ENCODE results near the gene CD27. TPM values are rescaled to one million over a fixed set of nuclear protein-coding genes. Genes with fewer than 3 reads are reported as not detected.
"Not testable (repeated sequence)": the region's sequence is repeated elsewhere in the genome, so short reads cannot be mapped to it uniquely, and the experiment has no call there.

CD27 gene
- total RNA-seq, 1 experiment from 2014 or later, result 0.12 TPM

- no peak for DNase-seq
- no peaks in the 10 kb centered on the region for H3K27me3 ChIP-seq
- no peaks in the 10 kb centered on the region for H3K36me3 ChIP-seq
- no peaks in the 10 kb centered on the region for H3K9me3 ChIP-seq (replicated peaks)
- no peak overlapping the region for H3K27ac ChIP-seq
- H3K4me3 ChIP-seq, result no peak overlapping the region
- H3K4me1 ChIP-seq, result peaks cover 14% of the 10 kb centered on the region
Measured at GRCh38 chr12:6426882-6427671, 17.7 kb upstream of the CD27 start.

- H3K4me1 ChIP-seq, result peaks cover 19% of the 10 kb centered on the region
- not testable (repeated sequence) for H3K27me3 ChIP-seq; H3K36me3 ChIP-seq; H3K9me3 ChIP-seq (replicated peaks); DNase-seq; H3K4me3 ChIP-seq; H3K27ac ChIP-seq
Measured at GRCh38 chr12:6427796-6428195, 17.0 kb upstream of the CD27 start.

GRCh38 chr12:6428326-6428725 lies 16.4 kb upstream of the CD27 start:
- Histone ChIP-seq H3K27me3 (no peaks in the 10 kb centered on the region), H3K36me3 (no peaks in the 10 kb centered on the region), H3K4me1 (peaks cover 20% of the 10 kb centered on the region), H3K27ac (no peak overlapping the region), H3K4me3 (no peak overlapping the region), H3K9me3 (replicated peaks) (no peaks in the 10 kb centered on the region)
- no peak for DNase-seq

GRCh38 chr12:6430124-6430989 lies 14.4 kb upstream of the CD27 start:
- H3K4me1 ChIP-seq, result peaks cover 20% of the 10 kb centered on the region
- H3K4me3 ChIP-seq, result peak overlapping the region; percentile 40
- H3K27ac ChIP-seq, result no peak overlapping the region
- peak; percentile 51 to 67 for DNase-seq
- H3K9me3 ChIP-seq (replicated peaks), result no peaks in the 10 kb centered on the region
- no peaks in the 10 kb centered on the region for H3K36me3 ChIP-seq
- H3K27me3 ChIP-seq, result no peaks in the 10 kb centered on the region

- Histone ChIP-seq H3K27me3 (no peaks in the 10 kb centered on the region), H3K9me3 (replicated peaks) (no peaks in the 10 kb centered on the region), H3K36me3 (no peaks in the 10 kb centered on the region), H3K4me1 (peaks cover 20% of the 10 kb centered on the region), H3K27ac (no peak overlapping the region), H3K4me3 (no peak overlapping the region)
- DNase-seq, result no peak
Measured at GRCh38 chr12:6432991-6433390, 11.8 kb upstream of the CD27 start.

GRCh38 chr12:6434205-6435140 lies 10.3 kb upstream of the CD27 start:
- Histone ChIP-seq H3K27ac (no peak overlapping the region), H3K36me3 (no peaks in the 10 kb centered on the region), H3K9me3 (replicated peaks) (no peaks in the 10 kb centered on the region), H3K27me3 (no peaks in the 10 kb centered on the region), H3K4me3 (no peak overlapping the region), H3K4me1 (peaks cover 33% of the 10 kb centered on the region)
- peak in 1 of 2 experiments; percentile 35 for DNase-seq

- no peak overlapping the region for H3K27ac ChIP-seq
- DNase-seq, result no peak
- H3K4me3 ChIP-seq, result no peak overlapping the region
- peaks cover 30% of the 10 kb centered on the region for H3K4me1 ChIP-seq
- H3K27me3 ChIP-seq, result no peaks in the 10 kb centered on the region
- H3K9me3 ChIP-seq (replicated peaks), result no peaks in the 10 kb centered on the region
- H3K36me3 ChIP-seq, result no peaks in the 10 kb centered on the region
Measured at GRCh38 chr12:6435961-6436715, 8.6 kb upstream of the CD27 start.

- no peak for DNase-seq
- Histone ChIP-seq H3K4me3 (no peak overlapping the region), H3K36me3 (no peaks in the 10 kb centered on the region), H3K27ac (no peak overlapping the region), H3K9me3 (replicated peaks) (no peaks in the 10 kb centered on the region), H3K27me3 (no peaks in the 10 kb centered on the region), H3K4me1 (peaks cover 17% of the 10 kb centered on the region)
Measured at GRCh38 chr12:6437586-6437985, 7.2 kb upstream of the CD27 start.

- peaks cover 18% of the 10 kb centered on the region for H3K4me1 ChIP-seq
- no peak for DNase-seq
- no peak overlapping the region for H3K27ac ChIP-seq
- no peaks in the 10 kb centered on the region for H3K9me3 ChIP-seq (replicated peaks)
- no peaks in the 10 kb centered on the region for H3K36me3 ChIP-seq
- no peak overlapping the region for H3K4me3 ChIP-seq
- H3K27me3 ChIP-seq, result no peaks in the 10 kb centered on the region
Measured at GRCh38 chr12:6438345-6438744, 6.4 kb upstream of the CD27 start.

- Histone ChIP-seq H3K27ac (no peak overlapping the region), H3K4me3 (no peak overlapping the region), H3K36me3 (no peaks in the 10 kb centered on the region), H3K27me3 (no peaks in the 10 kb centered on the region), H3K4me1 (peaks cover 28% of the 10 kb centered on the region), H3K9me3 (replicated peaks) (no peaks in the 10 kb centered on the region)
- DNase-seq, result no peak
Measured at GRCh38 chr12:6440391-6440790, 4.4 kb upstream of the CD27 start.

- Histone ChIP-seq H3K9me3 (replicated peaks) (no peaks in the 10 kb centered on the region), H3K4me3 (no peak overlapping the region), H3K36me3 (no peaks in the 10 kb centered on the region), H3K27me3 (no peaks in the 10 kb centered on the region), H3K27ac (no peak overlapping the region), H3K4me1 (peaks cover 28% of the 10 kb centered on the region)
- DNase-seq, result no peak
Measured at GRCh38 chr12:6442836-6443235, 1.9 kb upstream of the CD27 start.

GRCh38 chr12:6443361-6443983 lies 1.3 kb upstream of the CD27 start:
- Histone ChIP-seq H3K27me3 (no peaks in the 10 kb centered on the region), H3K4me3 (no peak overlapping the region), H3K4me1 (peaks cover 25% of the 10 kb centered on the region), H3K36me3 (no peaks in the 10 kb centered on the region), H3K9me3 (replicated peaks) (no peaks in the 10 kb centered on the region), H3K27ac (peak overlapping the region; percentile 6; the same call in 1 of the 2 replicates)
- DNase-seq, result peak in 1 of 2 experiments; percentile 46

- no peak overlapping the region for H3K27ac ChIP-seq
- H3K4me3 ChIP-seq, result no peak overlapping the region
- peaks cover 19% of the 10 kb centered on the region for H3K4me1 ChIP-seq
- no peaks in the 10 kb centered on the region for H3K27me3 ChIP-seq
- H3K36me3 ChIP-seq, result no peaks in the 10 kb centered on the region
- DNase-seq, result no peak
- no peaks in the 10 kb centered on the region for H3K9me3 ChIP-seq (replicated peaks)
Measured at GRCh38 chr12:6444031-6444430, 724 bp upstream of the CD27 start.

Measured in SJCRH30 (cell line).